H1 (cell line): ENCODE measurements around the gene AKAP12. TPM values are rescaled to one million over a fixed set of nuclear protein-coding genes. Genes with fewer than 3 reads are reported as not detected.
A peak's percentile ranks its signal among the peaks of the same experiment; 100 is the strongest.

ENCODE experiments used
- ATF3 ChIP-seq: IDR thresholded peaks from 2 replicates; pipeline ENCODE4 v1.6.1; 2011; ENCODE audit warnings: low read depth, mild to moderate bottlenecking, low read length; ENCODE audit not compliant: insufficient read depth
- CBX5 ChIP-seq: fragments of 300-800, 300-1000 bp; sonication (generic); IDR thresholded peaks from 2 replicates; pipeline ENCODE4 v1.7.1; 2016; ENCODE audit warnings: antibody characterized with exemption, low read length, low read depth
- CEBPB ChIP-seq: IDR thresholded peaks from 2 replicates; pipeline ENCODE4 v1.6.1; 2012; ENCODE audit warnings: low read depth, low read length
- CHD1 ChIP-seq: IDR thresholded peaks from 2 replicates; pipeline ENCODE4 v1.6.1; 2012; ENCODE audit warnings: low read depth, low read length, improper control_type of control experiment
- CREB1 ChIP-seq: IDR thresholded peaks from 2 replicates; pipeline ENCODE4 v1.6.1; 2012; ENCODE audit warnings: inconsistent platforms
- E2F6 ChIP-seq: IDR thresholded peaks from 2 replicates; pipeline ENCODE4 v1.6.1; 2012; ENCODE audit warnings: inconsistent platforms
- EGR1 ChIP-seq: IDR thresholded peaks from 2 replicates; pipeline ENCODE4 v1.6.1; 2011; ENCODE audit warnings: low read depth, low read length, borderline replicate concordance
- KDM1A ChIP-seq: fragments of 200-600, 300-600 bp; sonication (generic); IDR thresholded peaks from 2 replicates; pipeline ENCODE4 v1.7.1; 2016; ENCODE audit warnings: mild to moderate bottlenecking, low read length, borderline replicate concordance
- KDM4A ChIP-seq: IDR thresholded peaks from one replicate; pipeline ENCODE4 v1.7.1; 2012; ENCODE audit warnings: low read depth, mild to moderate bottlenecking, moderate library complexity, low read length, inconsistent platforms; ENCODE audit not compliant: severe bottlenecking
- MAX ChIP-seq: IDR thresholded peaks from 2 replicates; pipeline ENCODE4 v1.6.1; 2012; ENCODE audit warnings: inconsistent platforms
- RBBP5 ChIP-seq: IDR thresholded peaks from 2 replicates; pipeline ENCODE4 v1.7.1; 2012; ENCODE audit warnings: low read depth, mild to moderate bottlenecking, inconsistent platforms, low read length, moderate library complexity, borderline replicate concordance
- SAP30 ChIP-seq: fragments of 300-600 bp; sonication (generic); IDR thresholded peaks from 2 replicates; pipeline ENCODE4 v1.7.1; 2012; ENCODE audit warnings: low read length, moderate library complexity, mild to moderate bottlenecking, inconsistent platforms; ENCODE audit not compliant: insufficient read depth, insufficient replicate concordance
- SP4 ChIP-seq: IDR thresholded peaks from 2 replicates; pipeline ENCODE4 v1.6.1; 2012; ENCODE audit warnings: low read length, inconsistent platforms
- SRF ChIP-seq: IDR thresholded peaks from 2 replicates; pipeline ENCODE4 v1.6.1; 2011; ENCODE audit warnings: mild to moderate bottlenecking, low read depth, low read length, moderate library complexity
- USF2 ChIP-seq: IDR thresholded peaks from 2 replicates; pipeline ENCODE4 v1.6.1; 2011; ENCODE audit warnings: low read length, improper control_type of control experiment
- polyA plus RNA-seq, 7 experiments: library from polyadenylated mRNA; depleted of rRNA in 3 of 7; stranded (reverse) in 5 of 7; unstranded in 2 of 7; fragments of >200 nt in 5 of 7; fragments of 200-250 nt in 2 of 7; gene quantifications; 1 replicate in 5 of 7; 2 replicates in 1 of 7; 4 replicates in 1 of 7; pipeline versions ENCODE4 v1.2.1 to v1.2.3, GENCODE V29; 2011 to 2013; ENCODE audit warnings: missing spikeins in 2 of 7, mixed read lengths in 2 of 7
- total RNA-seq: library from RNA; stranded (reverse); fragmentation: NEBNext Ultra II Directional; extraction: Animal tissue kit (Norgen Biotek cat#: 25700); gene quantifications from 2 replicates; pipeline ENCODE4 v1.2.1, GENCODE V29; 2021

Gene AKAP12
- total and polyA plus RNA-seq, 2 of the 8 experiments (the other 6 are each of a cell fraction or from before 2014, with no cell fraction given), result 14.6 to 79.2 TPM

GRCh38 chr6:151239603-151240035 lies at the start of gene AKAP12 (continued):
- 0 out of 2 replicates have a peak, but pooled peaks have one; percentile 47 for TF ChIP-seq EGR1
- peak; percentile 81 for TF ChIP-seq E2F6
- peak; percentile 94 for TF ChIP-seq SRF
- TF ChIP-seq USF2, result 0 out of 2 replicates have a peak, but pooled peaks have one; percentile 38
- peak; percentile 44 for TF ChIP-seq SAP30
- TF ChIP-seq KDM4A, result no peak
- TF ChIP-seq CREB1, result peak; percentile 57; the same call in 1 of the 2 replicates
- no peak for TF ChIP-seq RBBP5
- TF ChIP-seq CHD1, result no peak
- TF ChIP-seq CBX5, result no peak
- TF ChIP-seq ATF3, result no peak
- no peak for TF ChIP-seq CEBPB
- TF ChIP-seq KDM1A, result no peak
- no peak for TF ChIP-seq SP4
- TF ChIP-seq MAX, result peak; percentile 69
